Ishikawa (cell line): ENCODE results near the gene PARD6G.
A peak's percentile ranks its signal among the peaks of the same experiment; 100 is the strongest.

Experiments used
- CEBPB ChIP-seq: IDR thresholded peaks from 2 replicates; pipeline ENCODE4 v1.6.1; 2012
- CREB1 ChIP-seq: IDR thresholded peaks from 2 replicates; pipeline ENCODE4 v1.6.1; 2012; ENCODE audit warnings: low read depth
- EGR1 ChIP-seq: IDR thresholded peaks from 2 replicates; pipeline ENCODE4 v1.6.1; 2012
- EP300 ChIP-seq: IDR thresholded peaks from 2 replicates; pipeline ENCODE4 v1.6.1; 2012; ENCODE audit warnings: borderline replicate concordance
- FOXM1 ChIP-seq: IDR thresholded peaks from 2 replicates; pipeline ENCODE4 v1.6.1; 2012; ENCODE audit warnings: low read depth, borderline replicate concordance
- MAX ChIP-seq: IDR thresholded peaks from 2 replicates; pipeline ENCODE4 v1.6.1; 2012
- NFIC ChIP-seq: IDR thresholded peaks from 2 replicates; pipeline ENCODE4 v1.6.1; 2012
- RAD21 ChIP-seq: IDR thresholded peaks from 2 replicates; pipeline ENCODE4 v1.6.1; 2012; ENCODE audit warnings: low read depth
- REST ChIP-seq: IDR thresholded peaks from 2 replicates; pipeline ENCODE4 v1.6.1; 2012; ENCODE audit warnings: low read depth, mild to moderate bottlenecking
- TAF1 ChIP-seq: IDR thresholded peaks from 2 replicates; pipeline ENCODE4 v1.6.1; 2012; ENCODE audit warnings: low read depth, mild to moderate bottlenecking
- TCF12 ChIP-seq: IDR thresholded peaks from 2 replicates; pipeline ENCODE4 v1.6.1; 2012; ENCODE audit warnings: low read depth
- TEAD4 ChIP-seq: IDR thresholded peaks from 2 replicates; pipeline ENCODE4 v1.6.1; 2012
- USF1 ChIP-seq: IDR thresholded peaks from 2 replicates; pipeline ENCODE4 v1.6.1; 2012
- YY1 ChIP-seq: IDR thresholded peaks from 2 replicates; pipeline ENCODE4 v1.6.1; 2012; ENCODE audit warnings: low read depth
- ZBTB7A ChIP-seq: IDR thresholded peaks from 2 replicates; pipeline ENCODE4 v1.6.1; 2012; ENCODE audit warnings: low read depth

Gene PARD6G

GRCh38 chr18:80246445-80247392 lies 595 bp downstream of the PARD6G start:
- TF ChIP-seq ZBTB7A (peak; percentile 72), NFIC (no peak)

- peak; percentile 18; the same call in 1 of the 2 replicates for TF ChIP-seq MAX
- no peak for TF ChIP-seq ZBTB7A
These were observed 1.4 kb downstream of the PARD6G start for GRCh38 chr18:80245781-80246444.

- no peak for TF ChIP-seq TEAD4
- TF ChIP-seq YY1, result no peak
- no peak for TF ChIP-seq EGR1
- no peak for TF ChIP-seq RAD21
- TF ChIP-seq TAF1, result no peak
- no peak for TF ChIP-seq MAX
- TF ChIP-seq NFIC, result no peak
- no peak for TF ChIP-seq CREB1
These were observed 2.2 kb downstream of the PARD6G start for GRCh38 chr18:80244956-80245730.

- TF ChIP-seq TEAD4 (no peak), CEBPB (no peak), NFIC (no peak), EGR1 (no peak), USF1 (no peak), ZBTB7A (no peak), FOXM1 (no peak), MAX (no peak), EP300 (no peak), REST (no peak), TCF12 (no peak), CREB1 (no peak), YY1 (no peak), RAD21 (no peak), TAF1 (no peak)
These were observed 3.1 kb downstream of the PARD6G start for GRCh38 chr18:80244167-80244566.

GRCh38 chr18:80243204-80243603 lies 4.1 kb downstream of the PARD6G start:
- no peak for TF ChIP-seq REST
- no peak for TF ChIP-seq FOXM1
- no peak for TF ChIP-seq TEAD4
- TF ChIP-seq EP300, result no peak
- no peak for TF ChIP-seq ZBTB7A
- no peak for TF ChIP-seq CEBPB
